Memory B cell (primary cell): ENCODE data around the gene AAGAB.
"Not testable (repeated sequence)": the region's sequence is repeated elsewhere in the genome, so short reads cannot be mapped to it uniquely, and the experiment has no call there.

Experiments
- ATAC-seq: fragments of 150-1000 bp; cut with Tn5 transposase; 2 replicates; pipeline ENCODE4 v1.10.0; 2021; ENCODE audit warnings: low read depth, mild to moderate bottlenecking, moderate library complexity
- DNase-seq, 2 donors: peaks; one replicate each; pipeline ENCODE4 v3.0.0; 2022; ENCODE audit warnings: low spot score in 2 of 2
- H3K27ac Mint-ChIP-seq: one replicate; pipeline ENCODE4 v1.8.0; 2022; ENCODE audit warnings: mild to moderate bottlenecking, moderate library complexity, mixed read lengths
- H3K27me3 Mint-ChIP-seq: one replicate; pipeline ENCODE4 v1.8.0; 2022; ENCODE audit warnings: mixed read lengths
- H3K36me3 Mint-ChIP-seq: one replicate; pipeline ENCODE4 v1.8.0; 2022; ENCODE audit warnings: mild to moderate bottlenecking, mixed read lengths
- H3K4me1 Mint-ChIP-seq: one replicate; pipeline ENCODE4 v1.8.0; 2022; ENCODE audit warnings: mixed read lengths
- H3K4me3 Mint-ChIP-seq: one replicate; pipeline ENCODE4 v1.8.0; 2022; ENCODE audit warnings: mild to moderate bottlenecking, moderate library complexity, mixed read lengths
- H3K9me3 Mint-ChIP-seq: one replicate; pipeline ENCODE4 v1.8.0; 2022; ENCODE audit warnings: mixed read lengths

AAGAB gene

DNA sequence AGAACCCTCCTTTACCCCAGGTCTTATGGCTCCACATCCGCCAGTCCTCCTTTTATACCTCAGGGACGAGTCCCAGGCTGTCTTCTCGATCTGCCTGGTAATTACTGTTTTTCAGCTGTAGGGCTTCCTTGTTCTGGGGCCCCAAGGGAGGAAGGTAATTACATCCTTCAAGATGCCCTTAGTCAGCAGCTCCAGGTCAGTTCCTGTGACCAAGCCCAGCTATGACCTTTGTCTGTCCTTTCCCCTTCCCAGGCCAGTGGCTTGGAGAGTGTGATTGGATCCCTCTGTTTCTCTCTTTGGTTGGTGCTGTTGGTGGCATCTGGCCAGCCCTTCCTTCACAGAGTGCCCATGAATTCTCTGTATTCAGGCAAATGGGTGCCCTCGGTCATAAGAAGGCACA lies 92.6 kb downstream of the AAGAB start:
- DNase-seq (no peak), ATAC-seq (peak; percentile 10)
- Mint-ChIP-seq H3K9me3 (no peaks in the 10 kb centered on the region), H3K27ac (peak overlapping the region; percentile 77), H3K4me1 (peaks cover 30% of the 10 kb centered on the region), H3K4me3 (no peak overlapping the region), H3K27me3 (no peaks in the 10 kb centered on the region), H3K36me3 (peaks cover 15% of the 10 kb centered on the region)

DNA sequence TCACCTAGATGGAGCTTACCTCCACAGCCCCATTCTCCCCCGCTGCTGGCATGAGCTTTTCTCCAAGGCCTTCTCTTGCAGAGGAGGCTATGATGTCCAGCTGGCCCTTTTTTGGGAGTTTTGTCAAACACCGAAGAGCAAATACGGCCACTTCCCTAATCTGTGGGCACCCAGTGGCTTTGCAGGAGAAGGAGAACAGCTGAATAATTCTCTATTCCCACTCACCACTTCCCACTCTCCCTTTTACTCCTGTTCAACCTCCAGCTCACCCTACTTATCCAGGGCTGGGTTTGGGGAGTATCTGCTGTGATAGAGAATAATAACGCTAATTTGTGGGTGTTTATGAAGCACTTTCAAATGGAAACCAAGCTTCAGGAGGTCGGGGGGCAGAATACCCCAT lies 93.0 kb downstream of the AAGAB start:
- H3K27ac Mint-ChIP-seq = peak overlapping the region; percentile 77
- peaks cover 32% of the 10 kb centered on the region for H3K4me1 Mint-ChIP-seq
- H3K36me3 Mint-ChIP-seq = peaks cover 15% of the 10 kb centered on the region
- ATAC-seq (no peak), DNase-seq (no peak)
- no peaks in the 10 kb centered on the region for H3K9me3 Mint-ChIP-seq
- H3K4me3 Mint-ChIP-seq = no peak overlapping the region
- H3K27me3 Mint-ChIP-seq = no peaks in the 10 kb centered on the region

DNA sequence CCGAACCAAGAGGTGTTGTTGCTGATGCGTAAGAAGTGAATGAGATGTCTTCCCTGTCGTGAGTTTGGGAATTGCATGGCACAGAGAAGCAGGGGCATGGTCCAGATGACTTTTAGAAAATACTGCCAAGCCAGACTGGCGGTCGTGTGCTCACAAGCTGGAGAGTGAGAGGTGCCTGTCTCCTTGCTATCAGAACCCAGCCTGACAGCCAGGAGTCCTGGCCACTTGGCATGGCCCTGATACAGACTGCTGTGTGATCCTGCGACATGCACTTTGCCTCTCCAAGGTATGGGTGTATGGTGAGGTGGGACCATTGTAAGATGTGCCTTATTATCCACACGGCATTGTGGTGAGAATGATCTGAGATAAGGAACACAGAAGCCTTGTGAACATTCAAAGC lies 96.1 kb downstream of the AAGAB start:
- DNase-seq = no peak
- Mint-ChIP-seq H3K9me3 (no peaks in the 10 kb centered on the region), H3K4me3 (no peak overlapping the region), H3K4me1 (peaks cover 39% of the 10 kb centered on the region), H3K27me3 (no peaks in the 10 kb centered on the region), H3K27ac (no peak overlapping the region), H3K36me3 (peaks cover 16% of the 10 kb centered on the region)
- ATAC-seq = no peak

DNA sequence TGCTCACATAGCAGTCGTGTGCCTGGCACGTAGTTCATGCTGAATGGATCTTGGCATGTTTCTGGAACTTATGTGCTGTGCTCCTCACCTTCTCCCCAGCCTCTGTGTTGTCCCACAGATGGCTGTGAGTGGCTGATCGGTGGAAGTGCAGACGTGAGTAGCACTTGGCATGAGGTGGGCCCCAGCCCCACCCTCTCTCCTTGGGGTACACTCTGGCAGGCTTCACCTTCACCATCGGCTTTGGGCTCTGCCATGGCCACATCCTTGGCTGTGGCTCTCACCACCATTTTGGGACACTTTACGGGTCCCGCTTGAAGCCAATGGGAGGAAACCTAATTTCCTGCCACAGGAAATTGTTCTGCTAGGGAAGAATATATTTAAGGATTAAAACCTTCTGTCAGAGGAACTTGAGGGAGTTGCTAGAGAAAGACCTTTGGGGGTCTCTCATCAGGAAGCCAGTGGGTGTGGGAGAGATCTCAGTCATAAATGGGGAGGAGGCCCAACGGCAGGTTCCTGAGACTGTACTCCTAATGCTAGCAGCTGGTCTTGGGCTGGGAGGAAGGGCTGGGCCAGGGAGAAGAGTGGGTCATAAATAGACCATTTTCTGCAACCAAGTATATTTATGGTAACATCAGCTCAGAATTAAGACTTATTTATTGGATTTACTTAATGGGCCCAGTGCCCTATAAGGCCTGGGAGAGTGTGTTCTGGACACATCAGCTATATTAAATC lies 96.8 kb downstream of the AAGAB start:
- H3K4me1 Mint-ChIP-seq = peaks cover 41% of the 10 kb centered on the region

DNA sequence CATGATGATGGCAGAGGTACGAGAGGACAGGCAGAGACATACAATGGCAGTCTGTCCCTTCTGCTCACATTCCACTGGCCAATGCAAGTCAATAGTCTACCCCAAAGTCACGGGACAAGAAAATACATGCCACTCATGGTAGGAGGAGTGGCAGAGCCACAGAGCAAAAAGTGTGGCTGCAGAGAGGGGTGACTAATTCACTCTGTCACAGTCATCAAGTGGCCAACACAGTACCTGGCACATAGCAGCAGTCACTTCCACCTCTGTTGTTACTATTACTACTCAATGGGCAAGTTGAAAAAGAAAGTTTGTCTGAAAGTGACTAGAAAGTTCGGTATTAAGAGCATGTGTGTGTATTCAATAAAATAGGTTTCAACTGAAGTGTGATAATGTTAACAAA lies 97.6 kb downstream of the AAGAB start:
- no peak overlapping the region for H3K27ac Mint-ChIP-seq
- ATAC-seq (no peak), DNase-seq (no peak)
- peaks cover 15% of the 10 kb centered on the region for H3K36me3 Mint-ChIP-seq
- peaks cover 39% of the 10 kb centered on the region for H3K4me1 Mint-ChIP-seq
- no peaks in the 10 kb centered on the region for H3K27me3 Mint-ChIP-seq
- H3K9me3 Mint-ChIP-seq = no peaks in the 10 kb centered on the region
- H3K4me3 Mint-ChIP-seq = no peak overlapping the region

More for the DNA sequence above, 96.8 kb downstream of the AAGAB start:
- Mint-ChIP-seq H3K9me3 (no peaks in the 10 kb centered on the region), H3K27me3 (no peaks in the 10 kb centered on the region), H3K36me3 (peaks cover 18% of the 10 kb centered on the region), H3K4me3 (no peak overlapping the region), H3K27ac (peak overlapping the region; percentile 13)
- ATAC-seq (no peak), DNase-seq (no peak)

DNA sequence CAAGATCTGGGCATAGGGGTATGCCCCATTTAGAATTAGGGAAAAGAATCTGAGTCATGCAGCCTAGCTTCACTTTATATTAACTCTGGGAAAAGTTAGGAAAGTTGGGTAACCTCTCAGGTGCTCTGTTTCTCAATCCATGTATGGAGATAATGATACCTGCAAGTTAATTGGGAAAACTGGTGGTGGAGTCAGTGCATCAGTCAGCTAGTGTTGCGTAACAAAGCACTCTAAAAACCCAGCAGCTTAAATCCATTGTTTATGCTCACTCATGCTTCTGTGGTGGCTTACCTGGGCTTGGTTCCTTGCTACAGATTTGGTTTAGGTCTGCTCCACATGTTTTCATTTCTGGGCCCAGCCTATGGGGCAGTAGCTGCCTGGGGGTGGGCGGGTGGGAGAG lies 98.0 kb downstream of the AAGAB start:
- Mint-ChIP-seq H3K27ac (no peak overlapping the region), H3K4me3 (no peak overlapping the region), H3K27me3 (no peaks in the 10 kb centered on the region), H3K36me3 (peaks cover 15% of the 10 kb centered on the region), H3K9me3 (no peaks in the 10 kb centered on the region), H3K4me1 (peaks cover 38% of the 10 kb centered on the region)
- ATAC-seq (no peak), DNase-seq (no peak)

DNA sequence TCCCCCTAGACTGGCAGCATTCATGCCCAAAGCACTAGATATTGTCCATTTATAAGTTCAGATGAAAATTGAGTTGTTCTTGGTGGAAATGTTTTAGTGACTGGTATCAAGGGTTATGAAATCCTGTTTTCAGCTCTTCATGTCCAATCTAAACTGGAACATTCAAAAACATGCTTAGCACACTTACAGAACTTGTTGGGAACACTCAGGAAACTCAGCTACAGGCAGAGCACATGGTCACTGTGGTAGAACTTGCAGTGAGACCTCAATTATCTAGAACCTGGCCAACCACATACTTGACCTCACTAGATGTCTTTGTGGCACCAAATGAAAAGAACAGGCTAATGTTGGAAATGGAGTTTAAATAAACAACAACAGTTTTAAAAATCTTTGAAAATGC lies 100.2 kb downstream of the AAGAB start:
- Mint-ChIP-seq H3K4me1 (peaks cover 39% of the 10 kb centered on the region), H3K27ac (peak overlapping the region; percentile 26), H3K36me3 (peaks cover 15% of the 10 kb centered on the region), H3K27me3 (no peaks in the 10 kb centered on the region), H3K4me3 (no peak overlapping the region), H3K9me3 (no peaks in the 10 kb centered on the region)
- DNase-seq (no peak), ATAC-seq (no peak)

DNA sequence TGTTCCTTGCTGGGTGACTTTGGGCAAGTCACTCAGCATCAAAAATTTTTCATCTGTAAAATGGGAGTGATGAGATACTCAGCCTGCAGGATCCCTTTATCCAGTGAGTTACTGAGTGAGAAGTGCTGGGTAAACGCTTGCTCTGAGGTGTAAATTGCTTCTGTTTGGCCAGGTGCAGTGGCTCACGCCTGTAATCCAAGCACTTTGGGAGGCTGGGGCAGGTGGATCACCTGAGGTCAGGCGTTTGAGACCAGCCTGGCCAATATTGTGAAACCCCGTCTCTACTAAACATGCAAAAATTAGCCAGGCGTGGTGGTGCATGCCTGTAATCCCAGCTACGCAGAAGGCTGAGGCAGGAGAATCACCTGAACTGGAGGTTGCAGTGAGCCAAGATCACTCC lies 101.4 kb downstream of the AAGAB start:
- H3K27ac Mint-ChIP-seq = peak overlapping the region; percentile 79
- H3K36me3 Mint-ChIP-seq = peaks cover 13% of the 10 kb centered on the region
- not testable (repeated sequence) for ATAC-seq, H3K9me3 Mint-ChIP-seq, H3K4me3 Mint-ChIP-seq, H3K27me3 Mint-ChIP-seq, DNase-seq
- peaks cover 48% of the 10 kb centered on the region for H3K4me1 Mint-ChIP-seq

DNA sequence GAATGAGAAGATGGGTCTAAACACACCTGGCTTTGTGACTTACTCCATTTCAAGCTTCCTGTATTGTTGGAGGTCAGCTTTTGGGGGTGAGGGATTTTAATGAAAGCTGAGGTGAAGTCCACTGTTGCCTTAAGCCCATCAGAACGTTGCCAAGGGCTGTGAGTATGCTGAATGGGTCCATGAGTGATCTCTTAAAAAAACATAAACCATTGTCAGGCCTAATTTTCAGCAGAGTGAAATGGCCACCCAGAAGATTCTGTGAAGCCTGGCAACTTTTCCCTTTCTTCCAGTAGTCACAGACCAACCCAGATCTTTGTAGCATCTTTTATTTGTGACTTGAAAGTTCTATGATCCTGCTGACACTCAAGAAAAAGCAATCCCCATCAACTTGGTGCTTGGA lies 102.0 kb downstream of the AAGAB start:
- ATAC-seq (no peak), DNase-seq (no peak)
- Mint-ChIP-seq H3K27me3 (no peaks in the 10 kb centered on the region), H3K9me3 (no peaks in the 10 kb centered on the region), H3K36me3 (peaks cover 13% of the 10 kb centered on the region), H3K27ac (peak overlapping the region; percentile 79), H3K4me3 (no peak overlapping the region), H3K4me1 (peaks cover 48% of the 10 kb centered on the region)
